GM12878 (cell line): ENCODE data around the gene TRABD2B. TPM values are rescaled to one million over a fixed set of nuclear protein-coding genes. Genes with fewer than 3 reads are reported as not detected.

Source experiments
- ATAC-seq: fragments of 200-7000 bp; cut with Tn5 transposase; 3 replicates; pipeline ENCODE4 v1.9.1; 2020; ENCODE audit warnings: mild to moderate bottlenecking, moderate library complexity
- BruUV-seq: library from RNA; stranded (reverse); fragments of 400-500 nt; replicated peaks from 2 replicates; lab custom pipeline; 2021; lab: Mats Ljungman, UMichigan
- CTCF ChIA-PET: fragments of 300-600 bp; sonication (Branson Sonifier 250); formaldehyde crosslinking; extraction: SDS; loops from one replicate; lab custom pipeline; 2021; ENCODE audit warnings: inconsistent platforms; lab: Yijun Ruan, JAX
- POLR2A ChIA-PET: fragments of 350-600 bp; formaldehyde crosslinking; extraction: SDS; loops from one replicate; lab custom pipeline; 2021; ENCODE audit warnings: inconsistent platforms; lab: Charles Lee
- RAD21 ChIA-PET: fragments of 300-600 bp; sonication (Branson Sonifier 250); formaldehyde crosslinking; loops from one replicate; lab custom pipeline; 2023; ENCODE audit warnings: antibody characterized with exemption; ENCODE audit not compliant: unreplicated experiment; lab: Charles Lee
- SMC1A ChIA-PET: fragments of 300-600 bp; sonication (Branson Sonifier 250); formaldehyde crosslinking; loops from one replicate; lab custom pipeline; 2023; ENCODE audit not compliant: unreplicated experiment, uncharacterized antibody; lab: Charles Lee
- DNase-seq: peaks from one replicate; pipeline ENCODE4 v3.0.0-alpha.2; 2011; ENCODE audit warnings: low read depth, low spot score
- FAIRE-seq: peaks from 3 replicates; lab custom pipeline; 2011; peaks lifted over from hg19 to GRCh38; lab: Jason Lieb, UNC
- H2AFZ ChIP-seq: 2 replicates; pipeline ENCODE4 v1.6.0; 2011; ENCODE audit warnings: low read depth, low read length, control low read depth; ENCODE audit not compliant: control insufficient read depth
- H3K27ac ChIP-seq: 2 replicates; pipeline ENCODE4 v1.5.1; 2011; ENCODE audit warnings: control low read depth; ENCODE audit not compliant: control insufficient read depth, insufficient read depth
- H3K27me3 ChIP-seq, 2 experiments: replicated peaks in 1 of 2; 2 replicates each; pipeline versions ENCODE4 v1.6.0 to v1.6.1; 2011; ENCODE audit warnings: low read length in 1 of 2; ENCODE audit not compliant: control insufficient read depth in 2 of 2, insufficient read depth in 2 of 2
- H3K36me3 ChIP-seq, 2 experiments: 2 replicates each; pipeline ENCODE4 v1.5.1; 2011; ENCODE audit warnings: low read length in 1 of 2; ENCODE audit not compliant: control insufficient read depth in 2 of 2, insufficient read depth in 2 of 2
- H3K4me1 ChIP-seq: 2 replicates; pipeline ENCODE4 v1.6.1; 2011; ENCODE audit warnings: mild to moderate bottlenecking, low read length, moderate library complexity, mixed read lengths; ENCODE audit not compliant: control insufficient read depth, insufficient read depth
- H3K4me2 ChIP-seq: 2 replicates; pipeline ENCODE4 v1.6.0; 2011; ENCODE audit warnings: control low read depth; ENCODE audit not compliant: control insufficient read depth, insufficient read depth
- H3K4me3 ChIP-seq: fragments of 200-600 bp; sonication (generic); 2 replicates; pipeline ENCODE4 v1.5.1; 2016
- H3K79me2 ChIP-seq: 2 replicates; pipeline ENCODE4 v1.6.0; 2011; ENCODE audit warnings: low read length; ENCODE audit not compliant: control insufficient read depth, insufficient read depth
- H3K9ac ChIP-seq: 2 replicates; pipeline ENCODE4 v1.8.0; 2011; ENCODE audit warnings: low read length, control low read depth, mixed read lengths; ENCODE audit not compliant: control insufficient read depth, insufficient read depth
- H3K9me3 ChIP-seq: replicated peaks from 3 replicates; pipeline ENCODE4 v1.5.1; 2011; ENCODE audit warnings: mild to moderate bottlenecking, low read length; ENCODE audit not compliant: control insufficient read depth, insufficient read depth
- H4K20me1 ChIP-seq: 2 replicates; pipeline ENCODE4 v1.6.0; 2011; ENCODE audit not compliant: control insufficient read depth, insufficient read depth
- ATF7 ChIP-seq: fragments of 450-650 bp; IDR thresholded peaks from 2 replicates; pipeline ENCODE4 v1.6.1; 2016; ENCODE audit warnings: low read depth, mild to moderate bottlenecking
- CBX3 ChIP-seq: fragments of 200-600 bp; sonication (generic); IDR thresholded peaks from 2 replicates; pipeline ENCODE4 v1.6.1; 2016; ENCODE audit warnings: low read depth, borderline replicate concordance
- EP300 ChIP-seq, 2 experiments: fragments of 150-350 bp in 1 of 2; IDR thresholded peaks; 2 replicates each; pipeline ENCODE4 v1.6.1; 2011 to 2012; ENCODE audit warnings: low read depth in 2 of 2, low read length in 2 of 2, borderline replicate concordance in 1 of 2, improper control_type of control experiment in 1 of 2, inconsistent platforms in 1 of 2; ENCODE audit not compliant: control insufficient read depth in 1 of 2
- HCFC1 ChIP-seq: fragments of 150-350 bp; IDR thresholded peaks from 2 replicates; pipeline ENCODE4 v1.6.1; 2014; ENCODE audit warnings: low read length
- MTA2 ChIP-seq: fragments of 450-650 bp; IDR thresholded peaks from 2 replicates; pipeline ENCODE4 v1.6.1; 2016; ENCODE audit warnings: low read depth, mild to moderate bottlenecking, moderate library complexity
- MTA3 ChIP-seq: IDR thresholded peaks from 2 replicates; pipeline ENCODE4 v1.6.1; 2012; ENCODE audit warnings: low read length, inconsistent platforms, borderline replicate concordance
- MYB ChIP-seq: fragments of 150-350 bp; IDR thresholded peaks from 2 replicates; pipeline ENCODE4 v1.6.1; 2014; ENCODE audit warnings: mild to moderate bottlenecking, low read depth, low read length, borderline replicate concordance
- RFX5 ChIP-seq: IDR thresholded peaks from 2 replicates; pipeline ENCODE4 v1.6.1; 2011; ENCODE audit warnings: low read depth, low read length, improper control_type of control experiment
- SMC3 ChIP-seq: IDR thresholded peaks from 2 replicates; pipeline ENCODE4 v1.6.1; 2011; ENCODE audit warnings: low read length, improper control_type of control experiment, borderline replicate concordance
- SRF ChIP-seq, 2 experiments: IDR thresholded peaks; 2 replicates each; pipeline ENCODE4 v1.6.1; 2011; ENCODE audit warnings: low read depth in 2 of 2, low read length in 2 of 2, mild to moderate bottlenecking in 1 of 2, moderate library complexity in 1 of 2
- TARDBP ChIP-seq: IDR thresholded peaks from 2 replicates; pipeline ENCODE4 v1.6.1; 2016; ENCODE audit warnings: borderline replicate concordance
- WGBS: methylation state at CpG from one replicate; pipeline ENCODE4 v1.1.6; 2016; ENCODE audit warnings: low lambda C conversion rate; ENCODE audit not compliant: insufficient replicate concordance, insufficient coverage; ENCODE audit errors: missing lambda C conversion rate; 5-methylcytosine and 5-hydroxymethylcytosine counted together
- in situ Hi-C: fragments of 300-500 bp; cut with MboI; formaldehyde crosslinking; loops from 9 replicates; pipeline ENCODE4 v1.14.3; 2018; ENCODE audit warnings: mixed read lengths
- intact Hi-C: fragments of 100-400 bp; cut with micrococcal nuclease; formaldehyde crosslinking; loops from one replicate; pipeline ENCODE4 v1.14.2; 2022; ENCODE audit not compliant: unreplicated experiment
- polyA plus RNA-seq, 11 experiments: library from polyadenylated mRNA; depleted of rRNA in 4 of 11; unstranded in 6 of 11; stranded (reverse) in 5 of 11; fragments of >200 nt; fragmentation: Nextera tagmentation in 4 of 11; fragmentation: Illumina TruSeq in 1 of 11; extraction: Ambion mirVana in 4 of 11; extraction: Trizol in 1 of 11; gene quantifications; 1 replicate in 1 of 11; 2 replicates in 10 of 11; pipeline versions ENCODE4 v1.2.1 to v1.2.3, GENCODE V29; 2011 to 2016; ENCODE audit warnings: inconsistent platforms in 2 of 11, missing spikeins in 2 of 11, low read depth in 1 of 11
- total RNA-seq, 4 experiments: library from RNA; depleted of rRNA in 3 of 4; stranded (reverse); fragments of >200 nt in 3 of 4; fragmentation: Illumina TruSeq in 1 of 4; extraction: Trizol in 1 of 4; gene quantifications; 2 replicates each; pipeline versions ENCODE4 v1.2.1 to v1.2.3, GENCODE V29; 2013 to 2021
- TF ChIP-seq, protein P1 (sequence below): fragments of 150-350 bp; IDR thresholded peaks from 2 replicates; pipeline ENCODE4 v1.6.1; 2016; ENCODE audit warnings: low read depth, low read length
- TF ChIP-seq, protein P2 (sequence below): fragments of 450-650 bp; IDR thresholded peaks from 2 replicates; pipeline ENCODE4 v1.6.1; 2017; ENCODE audit warnings: borderline replicate concordance
- TF ChIP-seq, protein P3 (sequence below): fragments of 450-650 bp; IDR thresholded peaks from 2 replicates; pipeline ENCODE4 v1.6.1; 2017; ENCODE audit warnings: mild to moderate bottlenecking

TRABD2B gene
- total and polyA plus RNA-seq, 10 of the 15 experiments (the other 5 are each of a cell fraction or from before 2014, with no cell fraction given): not detected

DNA sequence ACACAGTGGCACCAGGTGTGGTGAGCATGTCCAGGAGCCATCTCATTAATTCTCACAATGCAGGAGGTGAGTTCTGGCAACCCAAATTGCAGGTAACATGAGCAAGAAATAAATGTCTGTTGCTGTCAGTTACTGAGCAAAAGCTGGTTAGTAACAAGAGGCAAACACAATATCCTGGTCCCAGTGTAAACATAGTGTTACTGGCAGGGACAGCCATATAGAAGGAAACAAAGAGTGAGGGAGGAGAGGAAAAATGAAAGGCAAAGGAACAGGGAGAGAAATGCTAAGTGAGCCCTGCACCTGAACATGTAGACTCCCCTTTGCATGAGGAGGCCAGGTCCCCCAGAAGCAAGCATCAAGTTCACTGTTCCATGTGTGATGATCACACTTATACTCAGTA lies 203.6 kb downstream of the TRABD2B start:
- SMC1A ChIA-PET: no interaction called here

DNA sequence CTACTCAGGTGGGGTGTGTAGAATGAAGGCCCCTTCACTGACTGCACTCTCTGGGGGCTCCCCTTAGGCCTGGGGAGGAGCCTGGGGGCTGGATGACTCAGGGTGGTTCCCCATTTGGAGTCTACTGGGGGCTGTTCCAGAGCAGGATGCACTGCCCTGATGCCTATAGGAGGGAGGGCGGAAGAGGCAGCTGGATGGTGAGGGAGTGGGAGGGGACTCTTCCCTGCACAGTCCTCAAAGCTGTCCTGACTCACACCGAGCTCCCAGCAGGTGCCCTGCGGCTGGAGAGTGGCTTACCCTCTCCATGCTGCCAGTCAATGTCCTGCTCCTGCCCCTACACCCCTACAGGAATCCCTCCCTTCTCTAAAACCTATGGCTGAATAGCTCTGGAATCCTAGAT lies 204.4 kb downstream of the TRABD2B start:
- RAD21 ChIA-PET: no interaction called here
- no peaks in the 10 kb centered on the region; the same call in 1 of the 2 replicates for H4K20me1 ChIP-seq
- SMC1A ChIA-PET: no interaction called here
- in situ Hi-C loops (no loop called here), intact Hi-C loops (no loop called here)
- BruUV-seq: no TSS peak
- no peak overlapping the region for H3K4me3 ChIP-seq
- no peaks in the 10 kb centered on the region; a peak in 1 of 4 replicates for H3K27me3 ChIP-seq
- DNase-seq: no peak
- H3K79me2 ChIP-seq: no peaks in the 10 kb centered on the region
- 19% methylated on average over 3 of the region's 3 CpGs for WGBS
- no peak for FAIRE-seq
- no peak overlapping the region for H3K27ac ChIP-seq
- no peak overlapping the region for H2AFZ ChIP-seq
- CTCF ChIA-PET: no interaction called here
- ATAC-seq: no peak
- H3K36me3 ChIP-seq: no peaks in the 10 kb centered on the region
- H3K4me1 ChIP-seq: no peaks in the 10 kb centered on the region
- H3K9me3 ChIP-seq: no peaks in the 10 kb centered on the region
- no peak overlapping the region for H3K4me2 ChIP-seq
- POLR2A ChIA-PET: no interaction called here
- no peak overlapping the region for H3K9ac ChIP-seq
- TF ChIP-seq ATF7 (no peak), MYB (no peak), SRF (IDR thresholded peaks at IDR 0.05; ENCODE audit: low read depth in 2 of 2, low read length in 2 of 2) (no peak)
- TF ChIP-seq, protein P1, sequence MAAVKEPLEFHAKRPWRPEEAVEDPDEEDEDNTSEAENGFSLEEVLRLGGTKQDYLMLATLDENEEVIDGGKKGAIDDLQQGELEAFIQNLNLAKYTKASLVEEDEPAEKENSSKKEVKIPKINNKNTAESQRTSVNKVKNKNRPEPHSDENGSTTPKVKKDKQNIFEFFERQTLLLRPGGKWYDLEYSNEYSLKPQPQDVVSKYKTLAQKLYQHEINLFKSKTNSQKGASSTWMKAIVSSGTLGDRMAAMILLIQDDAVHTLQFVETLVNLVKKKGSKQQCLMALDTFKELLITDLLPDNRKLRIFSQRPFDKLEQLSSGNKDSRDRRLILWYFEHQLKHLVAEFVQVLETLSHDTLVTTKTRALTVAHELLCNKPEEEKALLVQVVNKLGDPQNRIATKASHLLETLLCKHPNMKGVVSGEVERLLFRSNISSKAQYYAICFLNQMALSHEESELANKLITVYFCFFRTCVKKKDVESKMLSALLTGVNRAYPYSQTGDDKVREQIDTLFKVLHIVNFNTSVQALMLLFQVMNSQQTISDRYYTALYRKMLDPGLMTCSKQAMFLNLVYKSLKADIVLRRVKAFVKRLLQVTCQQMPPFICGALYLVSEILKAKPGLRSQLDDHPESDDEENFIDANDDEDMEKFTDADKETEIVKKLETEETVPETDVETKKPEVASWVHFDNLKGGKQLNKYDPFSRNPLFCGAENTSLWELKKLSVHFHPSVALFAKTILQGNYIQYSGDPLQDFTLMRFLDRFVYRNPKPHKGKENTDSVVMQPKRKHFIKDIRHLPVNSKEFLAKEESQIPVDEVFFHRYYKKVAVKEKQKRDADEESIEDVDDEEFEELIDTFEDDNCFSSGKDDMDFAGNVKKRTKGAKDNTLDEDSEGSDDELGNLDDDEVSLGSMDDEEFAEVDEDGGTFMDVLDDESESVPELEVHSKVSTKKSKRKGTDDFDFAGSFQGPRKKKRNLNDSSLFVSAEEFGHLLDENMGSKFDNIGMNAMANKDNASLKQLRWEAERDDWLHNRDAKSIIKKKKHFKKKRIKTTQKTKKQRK: no peak
- TF ChIP-seq, protein P2, sequence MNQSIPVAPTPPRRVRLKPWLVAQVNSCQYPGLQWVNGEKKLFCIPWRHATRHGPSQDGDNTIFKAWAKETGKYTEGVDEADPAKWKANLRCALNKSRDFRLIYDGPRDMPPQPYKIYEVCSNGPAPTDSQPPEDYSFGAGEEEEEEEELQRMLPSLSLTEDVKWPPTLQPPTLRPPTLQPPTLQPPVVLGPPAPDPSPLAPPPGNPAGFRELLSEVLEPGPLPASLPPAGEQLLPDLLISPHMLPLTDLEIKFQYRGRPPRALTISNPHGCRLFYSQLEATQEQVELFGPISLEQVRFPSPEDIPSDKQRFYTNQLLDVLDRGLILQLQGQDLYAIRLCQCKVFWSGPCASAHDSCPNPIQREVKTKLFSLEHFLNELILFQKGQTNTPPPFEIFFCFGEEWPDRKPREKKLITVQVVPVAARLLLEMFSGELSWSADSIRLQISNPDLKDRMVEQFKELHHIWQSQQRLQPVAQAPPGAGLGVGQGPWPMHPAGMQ: no peak
- TF ChIP-seq, protein P3, sequence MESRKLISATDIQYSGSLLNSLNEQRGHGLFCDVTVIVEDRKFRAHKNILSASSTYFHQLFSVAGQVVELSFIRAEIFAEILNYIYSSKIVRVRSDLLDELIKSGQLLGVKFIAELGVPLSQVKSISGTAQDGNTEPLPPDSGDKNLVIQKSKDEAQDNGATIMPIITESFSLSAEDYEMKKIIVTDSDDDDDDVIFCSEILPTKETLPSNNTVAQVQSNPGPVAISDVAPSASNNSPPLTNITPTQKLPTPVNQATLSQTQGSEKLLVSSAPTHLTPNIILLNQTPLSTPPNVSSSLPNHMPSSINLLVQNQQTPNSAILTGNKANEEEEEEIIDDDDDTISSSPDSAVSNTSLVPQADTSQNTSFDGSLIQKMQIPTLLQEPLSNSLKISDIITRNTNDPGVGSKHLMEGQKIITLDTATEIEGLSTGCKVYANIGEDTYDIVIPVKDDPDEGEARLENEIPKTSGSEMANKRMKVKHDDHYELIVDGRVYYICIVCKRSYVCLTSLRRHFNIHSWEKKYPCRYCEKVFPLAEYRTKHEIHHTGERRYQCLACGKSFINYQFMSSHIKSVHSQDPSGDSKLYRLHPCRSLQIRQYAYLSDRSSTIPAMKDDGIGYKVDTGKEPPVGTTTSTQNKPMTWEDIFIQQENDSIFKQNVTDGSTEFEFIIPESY: no peak

More for the DNA sequence above, 203.6 kb downstream of the TRABD2B start:
- no peak overlapping the region for H2AFZ ChIP-seq
- no peaks in the 10 kb centered on the region for H3K36me3 ChIP-seq
- ATAC-seq (no peak), FAIRE-seq (no peak), DNase-seq (no peak)
- H3K4me3 ChIP-seq: no peak overlapping the region
- in situ Hi-C loops: no loop called here
- no peaks in the 10 kb centered on the region for H3K4me1 ChIP-seq
- H3K79me2 ChIP-seq: no peaks in the 10 kb centered on the region
- intact Hi-C loops: no loop called here
- TF ChIP-seq MTA2 (no peak), MTA3 (no peak), EP300 (IDR thresholded peaks at IDR 0.05; ENCODE audit: borderline replicate concordance in 1 of 2, control insufficient read depth in 1 of 2, low read depth in 2 of 2, low read length in 2 of 2) (no peak), TARDBP (no peak), SMC3 (no peak), CBX3 (no peak), HCFC1 (no peak), RFX5 (no peak)
- H3K4me2 ChIP-seq: no peak overlapping the region
- no peaks in the 10 kb centered on the region; the same call in 1 of the 2 replicates for H4K20me1 ChIP-seq
- ChIA-PET CTCF (no interaction called here), POLR2A (no interaction called here), RAD21 (no interaction called here)
- H3K27me3 ChIP-seq: no peaks in the 10 kb centered on the region; a peak in 2 of 4 replicates
- no TSS peak for BruUV-seq
- H3K9me3 ChIP-seq: no peaks in the 10 kb centered on the region
- no peak overlapping the region for H3K27ac ChIP-seq
- no peak overlapping the region for H3K9ac ChIP-seq
